OCI-LY3 (cell line): ENCODE data around the gene ASGR2.
"Not testable (repeated sequence)": the region's sequence is repeated elsewhere in the genome, so short reads cannot be mapped to it uniquely, and the experiment has no call there.

Experiments used
- CTCF ChIP-seq: fragments of 200-600, 300-600 bp; sonication (generic); IDR thresholded peaks from 2 replicates; pipeline ENCODE4 v1.5.1; 2014; ENCODE audit warnings: antibody characterized with exemption, low read length, low read depth
- EZH2phosphoT487 ChIP-seq: fragments of 200-600 bp; shearing (Covaris generic); IDR thresholded peaks from 2 replicates; pipeline ENCODE4 v1.6.1; 2018; ENCODE audit warnings: antibody characterized with exemption, mixed run types, low read depth

GRCh38 chr17:7089570-7089969 is 25.1 kb downstream of the ASGR2 start:
- not testable (repeated sequence) for TF ChIP-seq CTCF, EZH2phosphoT487
